Left lung (tissue), 10 donors: ENCODE results near the gene DENND1A. TPM values are rescaled to one million over a fixed set of nuclear protein-coding genes. Genes with fewer than 3 reads are reported as not detected.
"Not testable (repeated sequence)": the region's sequence is repeated elsewhere in the genome, so short reads cannot be mapped to it uniquely, and the experiment has no call there.

ENCODE experiments used
- ATAC-seq: fragments of 200-7000 bp; cut with Tn5 transposase; one replicate; pipeline ENCODE4 v1.9.1; 2020; ENCODE audit warnings: moderate library complexity
- DNase-seq, 4 donors: peaks; one replicate each; pipeline ENCODE4 v3.0.0-alpha.2; 2013 to 2020
- H3K27ac ChIP-seq, 2 donors: fragments of 200-600 bp; sonication (generic) in 1 of 2; one replicate each; pipeline versions ENCODE4 v1.5.0 to v1.8.0; 2020 to 2021
- H3K27me3 ChIP-seq, 2 donors: fragments of 200-600 bp; sonication (generic) in 1 of 2; one replicate each; pipeline versions ENCODE4 v1.5.0 to v1.8.0; 2020 to 2021
- H3K36me3 ChIP-seq, 2 donors: fragments of 200-600 bp; sonication (generic) in 1 of 2; one replicate each; pipeline versions ENCODE4 v1.5.0 to v1.8.0; 2020 to 2021
- H3K4me1 ChIP-seq, 2 donors: fragments of 200-600 bp; one replicate each; pipeline ENCODE4 v1.8.0; 2021
- H3K4me3 ChIP-seq, 2 donors: fragments of 200-600 bp; sonication (generic) in 1 of 2; one replicate each; pipeline versions ENCODE4 v1.5.0 to v1.8.0; 2020 to 2021; ENCODE audit warnings: mild to moderate bottlenecking in 1 of 2
- H3K9me3 ChIP-seq, 2 donors: fragments of 200-600 bp; sonication (generic) in 1 of 2; one replicate each; pipeline versions ENCODE4 v1.5.0 to v1.8.0; 2020 to 2021
- CTCF ChIP-seq, 2 donors: fragments of 200-600 bp; sonication (generic) in 1 of 2; IDR thresholded peaks; one replicate each; pipeline versions ENCODE4 v1.5.0 to v1.8.0; 2021; ENCODE audit warnings: antibody characterized with exemption in 2 of 2
- intact Hi-C, 2 donors: fragments of 100-400 bp; cut with DNase I; formaldehyde crosslinking; loops; one replicate each; pipeline versions ENCODE4 v1.11.2 to v1.14.2; 2022
- polyA plus RNA-seq, 6 donors: library from polyadenylated mRNA; unstranded; fragments of 120-200 nt; gene quantifications; one replicate each; pipeline ENCODE4 v1.2.1, GENCODE V29; 2013; ENCODE audit not compliant: insufficient read length in 6 of 6
- total RNA-seq, 2 donors: library from RNA; stranded (reverse); fragmentation: NEBNext Ultra II Directional; extraction: Animal tissue kit (Norgen Biotek cat#: 25700); gene quantifications; one replicate each; pipeline ENCODE4 v1.2.1, GENCODE V29; 2021
- donor health status: DM: no; HTN: yes; CAD: no.
- donor health status: DM: no; HTN: no; CAD: no.

DENND1A gene
- total and polyA plus RNA-seq, 8 donors: 8.3 to 23.2 (median 9.7) TPM

DNA sequence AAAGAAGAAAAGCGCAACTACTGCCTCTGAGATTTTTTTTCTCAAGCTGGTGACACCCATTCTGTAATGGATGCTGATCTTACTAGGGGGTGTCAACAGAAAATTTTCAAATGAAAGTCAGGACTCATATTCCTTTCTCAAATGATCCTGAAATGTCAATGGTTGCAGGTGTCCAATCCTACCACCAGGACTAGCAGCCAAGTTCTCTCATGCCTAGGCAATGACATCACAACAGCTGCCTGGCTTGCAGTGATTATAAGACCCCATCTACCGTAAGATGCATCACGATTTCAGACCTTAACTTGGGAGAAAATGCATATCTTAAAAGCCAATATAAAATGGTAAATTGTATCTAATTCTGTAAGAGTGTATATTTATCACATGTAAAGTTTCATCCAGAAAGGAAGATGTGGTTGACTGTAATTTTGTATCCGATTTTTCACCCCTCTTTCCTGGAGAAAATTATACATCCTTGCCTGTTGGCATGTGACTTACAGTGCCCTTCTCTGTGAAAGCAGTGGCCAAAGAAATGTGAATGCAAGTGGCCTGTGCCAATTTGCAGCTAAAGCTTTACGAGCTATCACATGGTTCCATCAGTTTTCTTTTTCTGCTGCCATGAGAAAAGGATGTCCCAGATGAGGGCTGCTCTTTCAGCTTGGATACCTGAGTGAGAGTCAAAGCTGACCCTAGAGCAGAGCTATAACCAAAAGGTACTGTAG lies 104.4 kb downstream of the DENND1A start:
- no peaks in the 10 kb centered on the region for H3K27me3 ChIP-seq
- H3K9me3 ChIP-seq: peaks cover 7 to 26% of the 10 kb centered on the region in 2 donors
- intact Hi-C loops: no loop called here
- ATAC-seq: no peak
- no peak for DNase-seq
- no peak for TF ChIP-seq CTCF (IDR thresholded peaks at IDR 0.05)
- no peak overlapping the region for H3K4me3 ChIP-seq
- no peaks in the 10 kb centered on the region for H3K36me3 ChIP-seq
- H3K27ac ChIP-seq: no peak overlapping the region
- no peaks in the 10 kb centered on the region for H3K4me1 ChIP-seq

DNA sequence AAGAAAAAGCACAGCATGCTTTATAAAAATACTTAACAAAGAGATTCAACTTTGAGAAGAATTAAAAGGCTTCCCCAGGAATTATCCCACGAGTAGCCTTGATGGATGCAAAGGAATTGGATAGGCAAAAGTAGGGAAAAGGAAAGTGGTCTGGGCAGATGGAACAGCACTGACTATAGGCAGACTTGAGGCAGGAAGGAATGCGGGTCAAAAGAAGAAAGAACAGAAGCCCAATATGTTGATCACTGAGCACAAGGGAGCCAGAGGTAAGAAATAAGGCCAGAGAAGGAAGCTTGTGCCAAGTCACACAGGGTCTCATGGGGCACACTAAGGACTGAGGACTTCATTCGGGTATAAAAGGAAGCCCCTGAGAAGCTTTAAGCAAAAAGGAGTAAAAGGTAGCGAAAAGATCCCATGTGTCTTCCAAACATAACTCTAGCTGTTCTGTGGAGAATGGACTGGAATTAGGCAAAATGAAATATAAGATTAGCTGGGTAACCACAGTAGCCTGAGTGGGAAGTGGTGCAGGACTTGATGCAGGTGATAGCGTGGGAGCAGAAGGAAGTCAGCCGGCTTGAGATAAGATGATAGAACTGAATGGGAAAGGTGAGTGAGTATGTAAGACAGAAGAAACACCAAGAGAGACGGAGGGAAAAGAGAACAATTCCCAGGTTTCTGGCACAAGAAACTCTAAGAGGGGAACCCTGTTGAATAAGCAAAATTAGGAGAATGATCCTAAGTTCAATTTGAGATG lies 106.6 kb downstream of the DENND1A start:
- no peaks in the 10 kb centered on the region for H3K27me3 ChIP-seq
- TF ChIP-seq CTCF (IDR thresholded peaks at IDR 0.05): no peak
- intact Hi-C loops: no loop called here
- H3K27ac ChIP-seq: no peak overlapping the region
- ATAC-seq (no peak), DNase-seq (no peak)
- peaks cover 3 to 10% of the 10 kb centered on the region in 2 donors for H3K9me3 ChIP-seq
- no peaks in the 10 kb centered on the region for H3K4me1 ChIP-seq
- H3K36me3 ChIP-seq: no peaks in the 10 kb centered on the region
- H3K4me3 ChIP-seq: no peak overlapping the region

GRCh38 chr9:123821619-123822018 lies 108.3 kb downstream of the DENND1A start:
- ATAC-seq: no peak
- no peak for DNase-seq
- intact Hi-C loops: no loop called here
- no peak for TF ChIP-seq CTCF (IDR thresholded peaks at IDR 0.05)
- Histone ChIP-seq H3K36me3 (no peaks in the 10 kb centered on the region), H3K4me3 (no peak overlapping the region), H3K9me3 (no peaks in the 10 kb centered on the region), H3K27me3 (no peaks in the 10 kb centered on the region), H3K27ac (no peak overlapping the region), H3K4me1 (no peaks in the 10 kb centered on the region)

GRCh38 chr9:123820139-123820538 lies 109.8 kb downstream of the DENND1A start:
- ATAC-seq (no peak), DNase-seq (no peak)
- no peaks in the 10 kb centered on the region for H3K9me3 ChIP-seq
- H3K36me3 ChIP-seq: no peaks in the 10 kb centered on the region
- no peak for TF ChIP-seq CTCF (IDR thresholded peaks at IDR 0.05)
- H3K27me3 ChIP-seq: no peaks in the 10 kb centered on the region
- intact Hi-C loops: no loop called here
- no peak overlapping the region for H3K27ac ChIP-seq
- no peak overlapping the region for H3K4me3 ChIP-seq
- H3K4me1 ChIP-seq: no peaks in the 10 kb centered on the region

- intact Hi-C loops: no loop called here
Measured at GRCh38 chr9:123816817-123817472, 113.0 kb downstream of the DENND1A start.

DNA sequence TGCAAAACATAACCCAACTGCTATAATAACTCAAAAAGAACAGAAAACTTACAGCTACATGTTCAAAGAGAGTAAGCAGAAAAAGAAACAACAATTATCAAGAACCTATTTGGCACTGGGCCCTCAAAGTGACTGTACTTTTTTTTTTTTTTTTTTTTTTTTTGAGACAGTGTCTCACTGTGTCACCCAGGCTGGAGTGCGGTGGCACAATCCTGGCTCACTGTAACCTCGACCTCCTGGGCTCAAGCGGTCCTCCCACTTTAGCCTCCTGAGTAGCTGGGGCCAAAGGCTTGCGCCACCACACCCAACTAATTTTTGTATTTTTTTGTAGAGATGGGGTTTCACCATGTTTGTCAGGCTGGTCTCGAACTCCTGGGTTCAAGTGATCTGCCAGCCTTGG lies 114.1 kb downstream of the DENND1A start:
- H3K4me3 ChIP-seq, H3K36me3 ChIP-seq, DNase-seq, H3K4me1 ChIP-seq, ATAC-seq, H3K9me3 ChIP-seq, H3K27ac ChIP-seq, intact Hi-C loops, H3K27me3 ChIP-seq: not testable (repeated sequence)

More at GRCh38 chr9:123816817-123817472, 113.0 kb downstream of the DENND1A start:
- Histone ChIP-seq H3K27ac (no peak overlapping the region), H3K9me3 (no peaks in the 10 kb centered on the region), H3K27me3 (no peaks in the 10 kb centered on the region), H3K36me3 (no peaks in the 10 kb centered on the region), H3K4me1 (no peaks in the 10 kb centered on the region), H3K4me3 (no peak overlapping the region)
- no peak for ATAC-seq
- TF ChIP-seq CTCF (IDR thresholded peaks at IDR 0.05): no peak
- DNase-seq: no peak
